GM18867 (cell line): Measurements from ENCODE around the gene LASP1.
"Not testable (repeated sequence)": the region's sequence is repeated elsewhere in the genome, so short reads cannot be mapped to it uniquely, and the experiment has no call there.

Source experiments
- ATAC-seq: cut with Tn5 transposase; IDR thresholded peaks from one replicate; pipeline ENCODE4 v1.9.1; 2021; ENCODE audit warnings: mild to moderate bottlenecking, moderate library complexity; ENCODE audit not compliant: unreplicated experiment

LASP1 gene

DNA sequence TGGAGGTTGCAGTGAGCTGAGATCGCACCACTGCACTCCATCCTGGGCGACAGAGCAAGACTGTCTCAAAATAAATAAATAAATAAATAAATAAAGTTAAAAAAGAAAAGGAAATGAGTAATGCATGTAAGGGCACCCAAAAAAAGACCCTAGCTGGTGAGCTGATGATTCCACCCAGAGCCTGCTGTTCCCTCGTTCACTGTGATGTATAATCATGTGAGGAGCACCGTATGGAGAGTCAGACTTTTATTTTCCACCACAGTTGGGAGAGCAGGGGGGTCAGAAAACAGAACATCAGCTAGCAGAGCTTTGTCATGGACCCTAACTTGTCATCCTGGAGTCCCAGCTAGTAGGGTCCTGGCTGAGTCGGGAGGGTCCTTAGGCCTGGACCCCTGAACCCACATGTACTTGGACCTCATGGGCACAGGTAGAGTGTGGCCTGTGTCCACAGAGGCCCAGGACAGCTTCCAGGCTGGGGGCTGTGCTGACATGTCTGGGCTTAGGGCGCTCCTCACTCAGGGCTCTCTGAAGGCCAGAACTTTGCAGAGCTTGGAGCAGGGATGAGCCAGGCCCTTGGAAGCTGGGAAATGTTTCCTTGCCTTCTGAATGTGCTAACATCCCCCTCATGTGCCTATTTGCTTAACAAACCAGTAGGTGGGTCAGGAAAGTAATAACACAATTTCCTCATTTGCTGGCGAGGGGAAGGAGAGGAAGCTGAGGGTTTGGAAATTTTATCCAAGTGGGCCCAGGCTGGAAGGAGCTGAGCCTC lies 36.8 kb downstream of the LASP1 start:
- no peak for ATAC-seq

DNA sequence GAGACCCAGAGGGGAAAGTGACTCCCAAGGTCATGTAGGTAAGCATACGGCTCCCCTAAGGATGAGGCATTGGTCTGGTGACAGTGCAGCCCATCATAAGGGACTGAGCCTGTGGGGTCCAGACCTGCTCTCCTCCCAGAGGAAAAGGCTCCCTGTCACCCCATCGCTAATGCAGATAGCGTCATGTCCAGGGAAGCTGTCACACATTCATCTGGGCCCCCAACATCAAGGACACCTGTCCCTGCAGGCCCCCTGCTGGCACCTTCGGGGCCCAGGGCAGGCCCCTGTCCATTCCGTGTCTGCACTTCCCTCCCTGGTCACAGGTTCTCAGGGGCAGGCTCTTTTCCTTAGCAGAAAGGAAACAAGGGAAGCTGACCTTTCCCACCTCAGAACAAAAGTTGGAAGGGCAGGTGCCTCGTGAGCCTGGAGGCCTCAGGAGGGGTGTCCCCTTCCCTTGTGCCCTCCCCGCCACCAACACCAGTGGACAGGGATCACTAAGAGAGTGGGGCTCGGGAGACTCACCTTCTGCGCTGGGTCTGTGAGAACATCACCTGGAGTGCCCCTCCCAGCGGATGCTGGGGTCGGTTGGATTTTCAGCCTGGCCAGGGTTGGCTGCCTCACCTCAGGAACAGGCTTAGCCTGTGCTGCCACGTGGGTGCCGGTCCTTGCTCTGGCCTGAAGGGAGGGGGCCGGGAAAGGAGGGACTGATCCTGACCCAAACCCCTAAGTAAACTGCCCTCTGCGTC lies 38.2 kb downstream of the LASP1 start:
- ATAC-seq: no peak

DNA sequence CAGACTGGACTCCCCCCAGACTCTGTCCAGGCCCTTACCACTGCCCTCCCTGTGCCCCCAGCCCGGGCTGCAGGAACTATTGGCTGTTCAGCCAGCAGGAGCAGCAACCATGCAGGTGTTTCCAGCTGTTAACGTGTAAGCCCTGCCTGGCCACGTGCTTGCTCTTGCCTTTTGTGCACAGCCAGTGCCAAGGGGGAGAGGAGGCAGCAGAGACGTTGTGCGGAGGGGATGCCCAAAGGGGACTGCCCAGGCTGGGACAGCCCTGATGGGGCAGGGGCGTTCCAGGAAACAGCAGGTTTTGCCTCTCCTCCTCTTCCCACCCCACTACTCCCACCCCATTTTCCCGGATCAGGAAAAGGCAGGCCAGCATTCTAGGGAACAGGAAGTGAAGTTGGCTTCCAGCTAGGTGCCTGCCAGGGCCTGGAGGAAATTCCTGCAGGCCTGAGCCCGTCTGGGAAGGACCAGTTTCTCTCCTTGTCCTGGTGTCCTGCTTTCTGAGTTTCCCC lies 38.9 kb downstream of the LASP1 start:
- no peak for ATAC-seq

DNA sequence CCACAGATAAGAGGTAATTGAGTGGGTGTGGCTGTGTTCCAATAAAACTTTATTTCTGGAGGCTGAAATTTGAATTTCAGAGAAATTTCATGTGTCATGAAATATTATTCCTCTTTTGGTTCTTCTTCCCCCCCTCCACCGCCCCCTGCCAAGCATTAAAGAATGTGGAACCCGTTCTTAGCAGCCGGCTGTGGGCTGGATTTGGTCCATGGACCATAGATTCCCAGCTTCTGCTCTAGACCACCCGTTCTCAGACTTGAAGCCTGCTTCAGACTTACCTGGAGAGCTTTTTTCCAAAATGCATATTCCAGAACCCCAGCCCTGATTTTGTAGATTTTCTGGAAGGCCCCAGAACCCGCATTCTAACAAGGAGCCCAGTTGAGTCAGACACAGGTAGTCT lies 40.5 kb downstream of the LASP1 start:
- ATAC-seq: no peak

DNA sequence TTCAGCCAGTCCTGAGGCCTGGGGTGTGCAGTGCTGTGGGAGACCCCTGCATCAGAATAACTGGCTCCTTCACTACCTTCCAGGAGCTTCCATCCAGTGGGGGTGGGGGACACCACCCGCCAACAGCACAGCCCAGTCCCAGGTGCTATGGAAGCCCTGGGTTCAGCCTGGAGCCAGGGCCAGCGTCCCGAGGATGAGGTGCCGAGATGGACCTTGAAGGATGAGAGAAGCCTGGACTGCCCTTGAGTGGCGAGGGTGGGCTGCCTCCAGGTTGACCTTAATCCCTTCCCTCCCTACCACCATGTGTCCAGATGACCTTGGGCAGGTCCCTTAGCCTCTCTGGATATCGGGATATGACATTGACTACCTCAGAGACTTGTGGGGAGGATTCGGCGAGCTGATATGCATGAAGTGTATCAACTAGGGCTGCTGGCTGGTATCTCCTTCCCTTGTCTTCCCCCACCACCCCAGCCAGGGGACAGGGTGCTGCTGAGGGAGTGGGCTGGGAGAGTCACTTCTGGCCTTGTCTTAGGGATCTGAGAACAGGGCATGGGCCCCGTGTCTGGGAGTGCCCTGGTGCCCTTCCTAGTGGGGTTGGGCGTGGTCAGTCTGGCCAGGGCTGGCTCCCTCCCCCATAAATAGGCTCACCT lies 41.3 kb downstream of the LASP1 start:
- no peak for ATAC-seq

DNA sequence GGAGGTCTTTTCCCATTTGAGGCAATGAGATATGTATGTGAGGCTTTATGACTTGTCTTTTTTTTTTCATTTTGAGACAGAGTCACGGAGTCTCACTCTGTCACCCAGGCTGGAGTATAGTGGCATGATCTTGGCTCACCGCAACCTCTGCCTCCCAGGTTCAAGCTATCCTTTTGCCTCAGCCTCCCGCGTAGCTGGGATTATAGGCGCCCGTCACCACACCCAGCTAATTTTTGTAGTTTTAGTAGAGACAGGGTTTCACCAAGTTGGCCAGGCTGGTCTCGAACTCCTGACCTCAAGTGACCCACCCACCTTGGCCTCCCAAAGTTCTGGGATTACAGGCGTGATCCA lies 41.8 kb downstream of the LASP1 start:
- ATAC-seq: not testable (repeated sequence)

DNA sequence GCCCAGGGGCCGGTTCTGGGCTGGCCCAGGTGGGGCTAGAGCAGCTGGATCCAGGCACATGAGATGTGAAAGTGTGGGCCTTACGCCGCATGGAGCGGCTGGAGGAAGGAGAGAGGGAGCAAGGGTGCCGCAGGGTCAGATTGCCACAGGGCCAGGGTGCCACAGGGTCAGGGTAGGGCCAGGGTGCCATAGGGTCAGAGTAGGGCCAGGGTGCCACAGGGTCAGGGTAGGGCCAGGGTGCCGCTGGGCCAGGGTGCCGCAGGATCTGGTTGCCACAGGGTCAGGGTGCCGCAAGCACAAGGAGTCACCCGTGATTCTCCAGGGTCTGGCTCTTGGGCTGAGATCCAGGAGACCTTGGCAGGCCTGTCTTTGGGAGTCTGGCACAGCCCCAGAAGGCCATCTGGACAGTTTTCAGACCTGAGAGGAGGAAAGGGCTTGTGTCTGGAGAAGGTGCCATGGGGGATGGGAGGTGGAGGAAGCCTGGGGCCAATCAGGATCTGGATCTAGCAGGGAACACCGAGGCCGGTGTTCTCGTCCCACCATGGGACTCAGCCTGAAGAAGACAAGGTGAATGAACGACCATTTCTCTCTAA lies 42.5 kb downstream of the LASP1 start:
- ATAC-seq: no peak

DNA sequence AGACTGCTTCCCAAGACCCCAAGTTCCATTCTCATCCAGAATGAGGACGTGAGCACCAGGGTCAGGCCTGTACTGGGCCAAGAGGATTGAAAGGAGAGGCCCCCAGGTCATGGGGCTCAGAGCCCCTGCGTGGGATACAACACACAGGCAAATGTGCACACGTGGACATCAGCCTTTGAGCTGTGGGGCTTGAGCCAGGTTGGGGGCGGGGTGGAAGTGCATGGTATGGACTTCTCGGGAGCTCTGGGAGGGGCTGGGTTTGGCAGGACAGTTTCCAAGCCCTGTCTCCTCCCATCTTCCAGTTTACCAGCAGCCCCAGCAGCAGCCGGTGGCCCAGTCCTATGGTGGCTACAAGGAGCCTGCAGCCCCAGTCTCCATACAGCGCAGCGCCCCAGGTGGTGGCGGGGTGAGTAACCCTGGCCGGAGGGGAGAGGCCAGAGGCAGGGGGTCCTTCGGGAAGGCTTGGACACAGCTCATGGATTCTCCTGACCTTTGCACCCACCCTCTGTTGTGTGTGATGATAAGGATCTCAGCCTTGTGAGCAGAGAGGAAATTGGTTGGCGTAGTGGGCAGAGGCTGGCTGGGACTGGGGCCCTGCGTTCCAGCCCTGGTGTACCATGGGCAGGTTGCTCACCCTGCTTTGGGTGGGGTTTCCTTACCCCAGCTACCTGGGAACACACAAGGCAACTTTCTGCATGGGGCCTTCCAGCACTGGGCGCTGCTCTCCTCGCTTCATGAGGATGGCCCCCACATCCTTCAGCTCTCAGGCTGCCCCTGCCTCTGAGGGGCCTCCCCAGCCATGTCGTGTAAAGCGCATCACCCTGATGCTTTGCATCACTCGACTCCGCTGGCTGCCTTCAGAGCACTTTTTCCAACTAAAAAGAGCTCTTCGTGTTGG lies 45.1 kb downstream of the LASP1 start:
- no peak for ATAC-seq

DNA sequence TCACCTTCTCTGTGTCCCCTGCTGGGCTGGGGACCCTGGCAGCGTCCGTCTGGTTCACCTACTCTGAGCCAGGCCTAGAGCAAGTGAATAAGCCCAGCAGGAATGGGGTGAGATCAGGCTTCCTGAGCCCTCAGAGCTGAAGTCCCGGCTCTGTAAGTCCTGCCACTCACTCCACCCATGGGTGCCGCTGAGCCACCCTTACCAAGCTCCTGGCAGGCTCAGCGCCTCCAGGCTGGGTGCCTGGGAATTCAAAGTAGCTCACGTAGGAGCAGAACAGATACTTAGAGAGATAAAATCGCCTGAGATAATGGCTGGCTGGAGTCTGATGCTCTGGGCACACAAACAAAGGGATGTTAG lies 45.8 kb downstream of the LASP1 start:
- ATAC-seq: no peak

DNA sequence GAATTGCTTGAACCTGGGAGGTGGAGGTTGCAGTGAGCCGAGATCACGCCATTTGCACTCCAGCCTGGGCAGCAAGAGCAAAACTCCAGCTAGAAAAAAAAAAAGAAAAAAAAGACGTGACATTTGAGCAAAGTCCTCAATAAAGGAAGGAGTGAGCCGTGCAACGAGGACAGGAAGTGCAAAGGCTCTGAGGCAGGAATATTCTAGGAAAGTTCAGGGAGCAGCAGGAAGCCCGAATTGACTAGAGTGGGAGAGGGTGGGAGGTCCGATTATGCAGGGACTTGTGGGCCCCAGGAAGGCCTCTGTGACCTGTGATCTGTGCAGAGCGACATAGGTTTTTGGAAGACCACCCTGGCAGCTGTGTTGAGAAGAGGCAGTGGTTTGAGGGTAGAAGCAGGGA lies 46.9 kb downstream of the LASP1 start:
- no peak for ATAC-seq

DNA sequence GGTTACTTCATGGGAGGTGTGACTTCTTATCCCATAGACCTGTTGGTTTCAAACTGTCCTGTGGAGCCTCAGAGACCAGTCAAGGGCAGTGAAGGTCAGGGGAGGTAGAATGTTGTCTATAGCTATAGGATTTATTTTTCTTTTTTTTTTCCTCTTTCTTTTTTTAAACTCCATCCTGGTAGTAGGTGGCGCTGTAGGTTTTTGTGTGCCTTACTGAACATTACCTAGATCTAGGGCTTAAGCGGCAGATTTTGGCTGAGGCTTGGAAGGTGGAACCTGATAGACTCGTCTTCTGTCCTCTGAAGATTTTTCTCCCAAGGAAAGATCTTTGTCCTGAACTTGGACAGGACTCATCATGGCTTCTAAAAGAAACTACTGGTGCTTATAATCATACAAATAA lies 47.4 kb downstream of the LASP1 start:
- no peak for ATAC-seq

DNA sequence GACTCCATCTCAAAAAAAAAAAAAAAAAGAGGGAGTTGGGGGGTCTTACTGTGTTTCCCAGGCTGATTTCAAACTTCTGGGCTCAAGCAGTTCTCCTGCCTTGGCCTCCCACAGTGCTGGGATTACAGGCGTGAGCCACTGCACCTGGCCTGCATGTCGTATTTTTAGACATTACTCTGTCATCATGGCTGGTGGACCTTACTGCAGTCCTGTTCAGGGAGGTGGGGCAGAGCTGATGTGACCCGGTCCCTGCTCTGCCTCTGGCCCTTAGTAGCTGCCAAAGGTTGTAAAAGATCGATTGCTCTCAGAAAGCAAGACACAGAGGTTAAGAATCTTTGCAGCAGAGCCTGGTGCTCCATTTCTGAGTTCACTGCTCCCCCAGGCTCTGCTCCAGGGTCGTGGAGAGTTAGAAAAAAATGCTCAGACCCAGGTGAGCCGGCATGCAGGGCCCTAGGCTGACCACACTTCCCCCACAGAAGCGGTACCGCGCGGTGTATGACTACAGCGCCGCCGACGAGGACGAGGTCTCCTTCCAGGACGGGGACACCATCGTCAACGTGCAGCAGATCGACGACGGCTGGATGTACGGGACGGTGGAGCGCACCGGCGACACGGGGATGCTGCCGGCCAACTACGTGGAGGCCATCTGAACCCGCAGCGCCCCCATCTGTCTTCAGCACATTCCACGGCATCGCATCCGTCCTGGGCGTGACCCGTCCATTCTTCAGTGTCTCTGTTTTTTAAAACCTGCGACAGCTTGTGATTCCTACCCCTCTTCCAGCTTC lies 48.5 kb downstream of the LASP1 start:
- no peak for ATAC-seq

DNA sequence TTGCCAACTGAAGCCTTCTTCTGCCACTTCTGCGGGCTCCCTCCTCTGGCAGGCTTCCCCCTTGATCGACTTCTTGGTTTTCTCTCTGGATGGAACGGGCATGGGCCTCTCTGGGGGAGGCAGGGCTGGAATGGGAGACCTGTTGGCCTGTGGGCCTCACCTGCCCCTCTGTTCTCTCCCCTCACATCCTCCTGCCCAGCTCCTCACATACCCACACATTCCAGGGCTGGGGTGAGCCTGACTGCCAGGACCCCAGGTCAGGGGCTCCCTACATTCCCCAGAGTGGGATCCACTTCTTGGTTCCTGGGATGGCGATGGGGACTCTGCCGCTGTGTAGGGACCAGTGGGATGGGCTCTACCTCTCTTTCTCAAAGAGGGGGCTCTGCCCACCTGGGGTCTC lies 49.1 kb downstream of the LASP1 start:
- no peak for ATAC-seq

DNA sequence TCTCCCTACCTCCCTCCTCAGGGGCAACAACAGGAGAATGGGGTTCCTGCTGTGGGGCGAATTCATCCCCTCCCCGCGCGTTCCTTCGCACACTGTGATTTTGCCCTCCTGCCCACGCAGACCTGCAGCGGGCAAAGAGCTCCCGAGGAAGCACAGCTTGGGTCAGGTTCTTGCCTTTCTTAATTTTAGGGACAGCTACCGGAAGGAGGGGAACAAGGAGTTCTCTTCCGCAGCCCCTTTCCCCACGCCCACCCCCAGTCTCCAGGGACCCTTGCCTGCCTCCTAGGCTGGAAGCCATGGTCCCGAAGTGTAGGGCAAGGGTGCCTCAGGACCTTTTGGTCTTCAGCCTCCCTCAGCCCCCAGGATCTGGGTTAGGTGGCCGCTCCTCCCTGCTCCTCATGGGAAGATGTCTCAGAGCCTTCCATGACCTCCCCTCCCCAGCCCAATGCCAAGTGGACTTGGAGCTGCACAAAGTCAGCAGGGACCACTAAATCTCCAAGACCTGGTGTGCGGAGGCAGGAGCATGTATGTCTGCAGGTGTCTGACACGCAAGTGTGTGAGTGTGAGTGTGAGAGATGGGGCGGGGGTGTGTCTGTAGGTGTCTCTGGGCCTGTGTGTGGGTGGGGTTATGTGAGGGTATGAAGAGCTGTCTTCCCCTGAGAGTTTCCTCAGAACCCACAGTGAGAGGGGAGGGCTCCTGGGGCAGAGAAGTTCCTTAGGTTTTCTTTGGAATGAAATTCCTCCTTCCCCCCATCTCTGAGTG lies 49.6 kb downstream of the LASP1 start:
- ATAC-seq: no peak

DNA sequence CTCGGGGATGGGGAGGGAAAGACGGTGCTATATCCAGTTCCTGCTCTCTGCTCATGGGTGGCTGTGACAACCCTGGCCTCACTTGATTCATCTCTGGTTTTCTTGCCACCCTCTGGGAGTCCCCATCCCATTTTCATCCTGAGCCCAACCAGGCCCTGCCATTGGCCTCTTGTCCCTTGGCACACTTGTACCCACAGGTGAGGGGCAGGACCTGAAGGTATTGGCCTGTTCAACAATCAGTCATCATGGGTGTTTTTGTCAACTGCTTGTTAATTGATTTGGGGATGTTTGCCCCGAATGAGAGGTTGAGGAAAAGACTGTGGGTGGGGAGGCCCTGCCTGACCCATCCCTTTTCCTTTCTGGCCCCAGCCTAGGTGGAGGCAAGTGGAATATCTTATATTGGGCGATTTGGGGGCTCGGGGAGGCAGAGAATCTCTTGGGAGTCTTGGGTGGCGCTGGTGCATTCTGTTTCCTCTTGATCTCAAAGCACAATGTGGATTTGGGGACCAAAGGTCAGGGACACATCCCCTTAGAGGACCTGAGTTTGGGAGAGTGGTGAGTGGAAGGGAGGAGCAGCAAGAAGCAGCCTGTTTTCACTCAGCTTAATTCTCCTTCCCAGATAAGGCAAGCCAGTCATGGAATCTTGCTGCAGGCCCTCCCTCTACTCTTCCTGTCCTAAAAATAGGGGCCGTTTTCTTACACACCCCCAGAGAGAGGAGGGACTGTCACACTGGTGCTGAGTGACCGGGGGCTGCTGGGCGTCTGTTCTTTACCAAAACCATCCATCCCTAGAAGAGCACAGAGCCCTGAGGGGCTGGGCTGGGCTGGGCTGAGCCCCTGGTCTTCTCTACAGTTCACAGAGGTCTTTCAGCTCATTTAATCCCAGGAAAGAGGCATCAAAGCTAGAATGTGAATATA lies 50.8 kb downstream of the LASP1 start:
- ATAC-seq: no peak

DNA sequence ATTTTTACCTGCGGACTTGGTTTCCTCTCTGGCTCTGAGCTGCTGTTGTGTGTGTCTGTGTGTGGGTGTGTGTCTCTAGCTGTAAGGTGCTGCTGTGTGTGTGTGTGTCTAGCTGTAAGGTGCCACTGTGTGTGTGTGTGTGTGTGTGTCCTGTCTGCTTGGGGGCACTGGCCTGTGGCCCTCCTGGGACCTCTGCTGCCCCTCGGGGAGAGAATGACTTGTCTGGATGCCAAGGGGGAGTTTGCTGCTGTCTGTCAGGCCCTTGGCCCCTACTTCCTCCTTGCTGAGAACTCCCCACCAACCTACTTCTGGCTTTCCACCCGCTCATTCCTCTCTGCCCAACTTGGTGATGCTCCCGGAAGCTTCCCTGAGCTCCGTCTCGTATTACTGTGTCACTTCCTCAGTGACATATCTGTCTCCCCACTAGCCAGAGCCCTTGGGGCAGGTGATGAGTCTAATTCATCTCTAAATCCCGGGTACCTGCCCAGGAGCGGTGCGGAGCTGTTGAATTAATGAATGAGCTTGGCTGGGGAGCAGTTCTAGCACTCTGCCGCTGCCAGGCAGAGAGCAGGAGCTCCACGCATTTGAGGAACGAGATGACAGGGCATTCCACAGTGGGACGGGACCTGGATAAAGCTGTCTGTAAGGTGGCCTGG lies 52.0 kb downstream of the LASP1 start:
- ATAC-seq: no peak

DNA sequence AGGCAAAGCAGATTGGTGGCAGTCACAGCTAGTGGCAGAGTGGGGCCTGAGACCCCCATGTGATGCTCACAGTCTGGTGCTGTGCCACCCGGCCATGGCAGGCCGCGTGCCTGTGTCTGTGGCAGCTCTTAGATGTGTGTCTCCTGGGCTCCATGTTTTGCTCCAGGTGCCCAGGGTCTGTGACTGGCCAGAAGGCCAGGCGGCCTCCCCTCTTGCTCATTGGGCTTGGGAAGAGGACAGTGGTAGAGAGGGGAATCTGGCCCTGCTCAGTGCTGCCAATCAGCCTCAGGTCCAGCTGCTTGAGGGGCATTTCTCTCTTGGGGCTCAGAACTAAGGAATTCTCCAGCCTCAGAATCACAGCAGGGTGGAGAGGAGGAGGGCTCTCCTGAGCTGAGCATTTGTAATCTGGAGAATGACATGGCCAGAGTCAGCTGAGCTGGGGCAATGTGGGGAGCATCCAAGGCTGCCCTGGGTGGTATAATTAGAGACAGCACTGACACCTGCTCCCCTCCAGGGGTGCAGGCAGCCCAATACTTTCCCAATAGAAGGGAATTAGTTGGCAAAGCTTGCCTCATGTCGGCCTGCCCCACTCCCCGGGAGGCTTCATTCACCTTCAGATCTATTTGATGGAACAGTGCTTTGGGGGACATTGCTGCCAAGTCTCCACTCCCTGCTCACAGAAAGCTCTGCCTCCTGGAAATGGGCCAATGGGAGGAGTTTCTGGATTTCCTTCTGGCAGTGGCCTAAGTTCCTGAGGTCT lies 52.9 kb downstream of the LASP1 start:
- no peak for ATAC-seq
